Measurements from ENCODE around the gene DBH. TPM values are rescaled to one million over a fixed set of nuclear protein-coding genes. Genes with fewer than 3 reads are reported as not detected.

Gene DBH
- total and polyA plus RNA-seq, 2 donors (not counting 3 experiments of a cell fraction or from before 2014, with no cell fraction given): not detected

- CTCF ChIA-PET: no interaction called here
- no peak for FAIRE-seq
Observed at GRCh38 chr9:133661846-133662540, 25.8 kb downstream of the DBH start.

More at GRCh38 chr9:133661846-133662540, 25.8 kb downstream of the DBH start:
- H3K27me3 ChIP-seq (ENCODE audit: control insufficient read depth in 2 of 2, insufficient read depth in 2 of 2, low read length in 2 of 2): peaks cover 6 to 16% of the 10 kb centered on the region in 2 experiments
- H3K4me2 ChIP-seq (ENCODE audit: insufficient read depth, low read length): no peak overlapping the region
- H2AFZ ChIP-seq (ENCODE audit: low read depth, low read length): no peak overlapping the region
- no peak overlapping the region for H3K9ac ChIP-seq (replicated peaks; ENCODE audit: extremely low read depth, insufficient read depth, low read length)
- H3K9me1 ChIP-seq (replicated peaks; ENCODE audit: control insufficient read depth, extremely low read depth, insufficient read depth, low read length): no peaks in the 10 kb centered on the region
- H3K4me3 ChIP-seq (replicated peaks in 1 of 3; ENCODE audit: insufficient read depth in 1 of 3, low read depth in 1 of 3, low read length in 3 of 3): no peak overlapping the region
- no peaks in the 10 kb centered on the region for H3K36me3 ChIP-seq (ENCODE audit: control insufficient read depth in 2 of 2, extremely low read depth in 1 of 2, insufficient read depth in 2 of 2, low read length in 2 of 2)
- POLR2A ChIA-PET: no interaction called here
- no peak overlapping the region for H3K27ac ChIP-seq (ENCODE audit: insufficient read depth, low read depth, low read length)
- no peaks in the 10 kb centered on the region for H3K79me2 ChIP-seq (ENCODE audit: control insufficient read depth, insufficient read depth, low read length)
- H3K4me1 ChIP-seq (ENCODE audit: control insufficient read depth, extremely low read depth, insufficient read depth, low read length): no peaks in the 10 kb centered on the region
- dilution Hi-C loops (cut with MboI; ENCODE audit: extremely low pct_ligation_motif_present, low sequenced_read_pairs) (no loop called here), intact Hi-C loops (cut with micrococcal nuclease) (no loop called here)
- H3K9me3 ChIP-seq (replicated peaks; ENCODE audit: control insufficient read depth, insufficient read depth, low read length): no peaks in the 10 kb centered on the region
- no TSS peak for BruUV-seq (replicated peaks)
- DNase-seq (ENCODE audit: low read depth, low spot score): no peak
- H4K20me1 ChIP-seq (replicated peaks; ENCODE audit: control insufficient read depth, extremely low read depth, insufficient read depth, low read length): no peaks in the 10 kb centered on the region
- TF ChIP-seq EZH2 (IDR thresholded peaks at IDR 0.05; ENCODE audit: borderline replicate concordance, low read depth, low read length, severe bottlenecking) (no peak), MYC (IDR thresholded peaks at IDR 0.05; ENCODE audit: low read depth, low read length) (no peak), FOS (IDR thresholded peaks at IDR 0.05; ENCODE audit: borderline replicate concordance, insufficient read depth, low read length) (no peak), JUN (IDR thresholded peaks at IDR 0.05; ENCODE audit: borderline replicate concordance, insufficient read depth, insufficient read length, low read depth) (no peak), GATA2 (IDR thresholded peaks at IDR 0.05; ENCODE audit: insufficient read depth, insufficient read length, low read depth, low read length) (no peak), POLR2A (IDR thresholded peaks at IDR 0.05; ENCODE audit: low read depth, low read length) (no peak), MAX (IDR thresholded peaks at IDR 0.05; ENCODE audit: insufficient read depth, insufficient read length) (no peak), POLR2AphosphoS5 (IDR thresholded peaks at IDR 0.05; ENCODE audit: insufficient read depth, low read depth, low read length) (no peak), CTCF (IDR thresholded peaks at IDR 0.05; ENCODE audit: extremely low read depth in 1 of 2, insufficient read depth in 1 of 2, low read depth in 1 of 2, low read length in 2 of 2) (no peak)

Measured in endothelial cell of umbilical vein (primary cell).